Progenitor cell of endocrine pancreas (in vitro differentiated cells): Measurements from ENCODE around the gene PFKL. TPM values are rescaled to one million over a fixed set of nuclear protein-coding genes. Genes with fewer than 3 reads are reported as not detected.
A peak's percentile ranks its signal among the peaks of the same experiment; 100 is the strongest.

ENCODE experiments used
- DNase-seq: peaks from one replicate; pipeline ENCODE4 v3.0.0; 2021; ENCODE audit warnings: low spot score; ENCODE audit not compliant: unreplicated experiment
- H3K27ac Mint-ChIP-seq: 2 replicates; pipeline ENCODE4 v1.8.0; 2021; ENCODE audit warnings: mild to moderate bottlenecking, moderate library complexity, mixed read lengths
- H3K27me3 Mint-ChIP-seq: 2 replicates; pipeline ENCODE4 v1.8.0; 2021; ENCODE audit warnings: mixed read lengths
- H3K36me3 Mint-ChIP-seq: 2 replicates; pipeline ENCODE4 v1.8.0; 2022; ENCODE audit warnings: mixed read lengths; ENCODE audit not compliant: insufficient read depth
- H3K4me1 Mint-ChIP-seq: 2 replicates; pipeline ENCODE4 v1.8.0; 2021; ENCODE audit warnings: low read depth, mixed read lengths
- H3K4me3 Mint-ChIP-seq: 2 replicates; pipeline ENCODE4 v1.8.0; 2021; ENCODE audit warnings: low read depth, mild to moderate bottlenecking, moderate library complexity, mixed read lengths
- H3K9me3 Mint-ChIP-seq: 2 replicates; pipeline ENCODE4 v1.8.0; 2021; ENCODE audit warnings: low read depth, mixed read lengths
- total RNA-seq: library from RNA; stranded (reverse); gene quantifications from 2 replicates; pipeline ENCODE4 v1.2.1, GENCODE V29; 2021
- TF ChIP-seq, protein P1 (sequence below): fragments of 200-600 bp; sonication (generic); IDR thresholded peaks from one replicate; pipeline ENCODE4 v1.5.0; 2021; ENCODE audit warnings: antibody characterized with exemption, mild to moderate bottlenecking; ENCODE audit not compliant: unreplicated experiment

Gene PFKL
- total RNA-seq, 1 donor from 2014 or later = 132 TPM

DNA sequence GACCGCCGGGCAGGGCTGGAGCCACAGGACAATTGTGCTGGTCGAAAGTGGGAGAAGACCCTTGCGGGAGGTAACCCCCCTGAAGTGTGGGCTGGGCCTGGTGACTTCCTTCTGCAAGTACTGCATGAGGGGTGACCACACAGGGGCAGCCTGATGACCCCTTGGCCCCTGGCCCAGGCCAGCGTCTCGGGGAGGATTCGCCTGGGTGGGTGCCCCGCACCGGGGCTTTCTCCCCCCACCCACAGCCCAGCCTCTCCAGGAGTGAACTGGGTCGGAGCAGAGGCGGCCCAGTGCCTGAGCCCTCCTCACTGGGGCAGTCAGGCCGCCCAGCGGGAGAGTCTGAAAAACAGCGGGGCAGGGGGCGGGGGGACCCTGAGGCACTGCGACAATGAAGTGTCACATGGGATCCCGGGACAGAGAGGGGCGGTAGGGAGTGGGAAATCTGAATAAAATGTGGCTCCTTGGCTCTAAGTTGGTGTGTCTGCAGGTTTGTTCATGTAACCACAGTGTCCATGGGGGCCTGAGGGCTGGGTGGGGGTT lies 36.6 kb upstream of the PFKL start:
- Mint-ChIP-seq H3K27ac (peak overlapping the region; percentile 78), H3K4me3 (no peak overlapping the region), H3K27me3 (peaks cover 14% of the 10 kb centered on the region), H3K4me1 (peaks cover 2% of the 10 kb centered on the region), H3K9me3 (no peaks in the 10 kb centered on the region), H3K36me3 (no peaks in the 10 kb centered on the region)
- TF ChIP-seq, protein P1, sequence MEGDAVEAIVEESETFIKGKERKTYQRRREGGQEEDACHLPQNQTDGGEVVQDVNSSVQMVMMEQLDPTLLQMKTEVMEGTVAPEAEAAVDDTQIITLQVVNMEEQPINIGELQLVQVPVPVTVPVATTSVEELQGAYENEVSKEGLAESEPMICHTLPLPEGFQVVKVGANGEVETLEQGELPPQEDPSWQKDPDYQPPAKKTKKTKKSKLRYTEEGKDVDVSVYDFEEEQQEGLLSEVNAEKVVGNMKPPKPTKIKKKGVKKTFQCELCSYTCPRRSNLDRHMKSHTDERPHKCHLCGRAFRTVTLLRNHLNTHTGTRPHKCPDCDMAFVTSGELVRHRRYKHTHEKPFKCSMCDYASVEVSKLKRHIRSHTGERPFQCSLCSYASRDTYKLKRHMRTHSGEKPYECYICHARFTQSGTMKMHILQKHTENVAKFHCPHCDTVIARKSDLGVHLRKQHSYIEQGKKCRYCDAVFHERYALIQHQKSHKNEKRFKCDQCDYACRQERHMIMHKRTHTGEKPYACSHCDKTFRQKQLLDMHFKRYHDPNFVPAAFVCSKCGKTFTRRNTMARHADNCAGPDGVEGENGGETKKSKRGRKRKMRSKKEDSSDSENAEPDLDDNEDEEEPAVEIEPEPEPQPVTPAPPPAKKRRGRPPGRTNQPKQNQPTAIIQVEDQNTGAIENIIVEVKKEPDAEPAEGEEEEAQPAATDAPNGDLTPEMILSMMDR = no peak
- no peak for DNase-seq

- H3K27me3 Mint-ChIP-seq = peaks cover 12% of the 10 kb centered on the region
- H3K27ac Mint-ChIP-seq = peak overlapping the region; percentile 78
- H3K4me1 Mint-ChIP-seq = peaks cover 2% of the 10 kb centered on the region
- no peak for DNase-seq
- H3K36me3 Mint-ChIP-seq = no peaks in the 10 kb centered on the region
- no peaks in the 10 kb centered on the region for H3K9me3 Mint-ChIP-seq
- no peak overlapping the region for H3K4me3 Mint-ChIP-seq
- TF ChIP-seq, protein P1 = no peak
Observed at GRCh38 chr21:44263768-44264167, 36.1 kb upstream of the PFKL start.

DNA sequence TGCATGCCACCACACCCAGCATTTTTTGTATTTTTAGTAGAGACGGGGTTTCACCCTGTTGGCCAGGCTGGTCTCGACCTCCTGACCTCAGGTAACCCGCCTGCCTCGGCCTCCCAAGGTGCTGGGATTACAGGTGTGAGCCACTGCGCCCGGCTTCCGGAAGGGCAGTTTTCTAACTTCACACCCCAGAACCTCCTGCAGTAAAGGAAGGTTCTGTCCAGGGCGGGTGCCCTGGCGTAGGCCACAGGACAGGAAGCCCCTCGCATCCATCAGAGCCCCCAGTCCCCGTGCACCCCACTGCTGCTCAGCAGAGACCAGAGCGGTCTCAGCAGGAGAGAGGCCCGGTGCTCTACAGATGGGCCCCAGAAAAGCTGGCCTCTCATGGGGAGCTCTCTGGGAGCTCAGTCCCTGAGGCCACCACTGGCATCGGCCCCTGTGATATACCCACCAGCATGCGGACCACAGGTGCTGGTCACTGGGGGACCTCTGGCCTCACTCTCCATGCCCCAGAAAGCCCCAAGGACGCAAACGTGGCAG lies 34.1 kb upstream of the PFKL start:
- TF ChIP-seq, protein P1 = no peak
- Mint-ChIP-seq H3K27ac (no peak overlapping the region), H3K9me3 (no peaks in the 10 kb centered on the region), H3K4me3 (no peak overlapping the region), H3K36me3 (no peaks in the 10 kb centered on the region), H3K4me1 (peaks cover 2% of the 10 kb centered on the region), H3K27me3 (no peaks in the 10 kb centered on the region)
- DNase-seq = no peak

DNA sequence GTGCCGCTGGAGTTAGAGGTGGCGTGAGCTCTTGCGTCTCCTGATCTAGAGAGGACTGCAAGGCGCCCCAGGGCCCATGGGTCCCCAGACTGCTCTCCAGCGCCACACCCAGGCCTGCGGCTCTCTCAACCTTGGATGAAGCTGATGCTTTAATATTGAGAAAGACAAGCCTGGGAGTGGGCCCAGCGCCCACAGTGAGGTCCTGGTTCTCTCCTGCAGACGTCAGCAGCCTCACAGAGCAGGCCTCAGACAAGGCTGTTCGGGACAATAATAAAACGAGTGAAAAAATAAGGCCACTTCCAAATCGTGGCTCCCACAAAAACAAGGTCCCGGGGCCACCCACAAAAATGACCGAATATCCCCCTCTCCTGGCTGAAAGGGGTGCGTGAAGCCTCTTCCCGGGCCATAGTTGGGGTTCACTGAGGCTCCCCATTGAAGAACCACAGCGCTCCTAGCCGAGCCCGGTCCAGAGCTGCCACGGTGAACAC lies 32.2 kb upstream of the PFKL start:
- Mint-ChIP-seq H3K27me3 (no peaks in the 10 kb centered on the region), H3K4me3 (no peak overlapping the region), H3K27ac (no peak overlapping the region), H3K9me3 (no peaks in the 10 kb centered on the region), H3K36me3 (no peaks in the 10 kb centered on the region), H3K4me1 (peaks cover 2% of the 10 kb centered on the region)
- TF ChIP-seq, protein P1 = no peak
- no peak for DNase-seq

DNA sequence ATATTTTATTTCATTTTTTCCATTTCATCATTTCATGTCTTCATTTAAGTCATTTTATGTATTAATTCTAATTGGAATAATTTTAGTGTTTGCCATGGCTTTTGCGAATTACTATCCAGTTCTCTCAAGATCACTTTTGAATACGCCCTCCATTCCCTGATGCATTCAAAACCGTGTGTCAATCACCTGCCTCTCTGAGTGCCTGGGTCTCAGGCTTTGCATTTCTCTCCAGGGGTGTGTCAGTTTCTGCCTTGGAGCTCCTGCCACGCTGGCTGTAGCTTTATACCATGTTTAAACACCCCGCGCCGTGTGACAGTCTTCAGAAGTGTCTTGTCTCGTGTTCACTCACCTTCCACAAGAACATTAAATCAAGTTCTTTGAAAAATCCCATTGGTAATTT lies 30.8 kb upstream of the PFKL start:
- Mint-ChIP-seq H3K4me3 (no peak overlapping the region), H3K9me3 (no peaks in the 10 kb centered on the region), H3K27me3 (no peaks in the 10 kb centered on the region), H3K4me1 (no peaks in the 10 kb centered on the region), H3K36me3 (no peaks in the 10 kb centered on the region), H3K27ac (no peak overlapping the region)
- TF ChIP-seq, protein P1 = no peak
- no peak for DNase-seq
